Measurements from ENCODE around the gene ARL8B.

ARL8B gene

GRCh38 chr3:5212628-5213573 is 90.8 kb downstream of the ARL8B start:
- ATAC-seq, result peak; percentile 20
- DNase-seq, result no peak

- no peak for ATAC-seq
- no peak for DNase-seq
These were observed 91.5 kb downstream of the ARL8B start for GRCh38 chr3:5213574-5213966.

GRCh38 chr3:5214352-5214751 is 92.3 kb downstream of the ARL8B start:
- DNase-seq, result no peak
- no peak for ATAC-seq

- ATAC-seq, result no peak
- DNase-seq, result no peak
These were observed 95.9 kb downstream of the ARL8B start for GRCh38 chr3:5217824-5218595.

- DNase-seq, result no peak
- ATAC-seq, result no peak
These were observed 96.7 kb downstream of the ARL8B start for GRCh38 chr3:5218815-5219214.

- no peak for DNase-seq
- ATAC-seq, result no peak
These were observed 97.1 kb downstream of the ARL8B start for GRCh38 chr3:5219216-5219615.

- ATAC-seq, result peak; percentile 44
- no peak for DNase-seq
These were observed 98.1 kb downstream of the ARL8B start for GRCh38 chr3:5220193-5220592.

- ATAC-seq (peak; percentile 59), DNase-seq (no peak)
These were observed 98.8 kb downstream of the ARL8B start for GRCh38 chr3:5220667-5221431.

- DNase-seq, result no peak
- no peak for ATAC-seq
These were observed 99.6 kb downstream of the ARL8B start for GRCh38 chr3:5221701-5222100.

GRCh38 chr3:5222283-5223005 is 100.4 kb downstream of the ARL8B start:
- ATAC-seq (no peak), DNase-seq (no peak)

GRCh38 chr3:5226783-5227182 is 104.7 kb downstream of the ARL8B start:
- no peak for DNase-seq
- ATAC-seq, result no peak

GRCh38 chr3:5227812-5228211 is 105.7 kb downstream of the ARL8B start:
- ATAC-seq, result no peak
- no peak for DNase-seq

GRCh38 chr3:5229414-5229813 is 107.3 kb downstream of the ARL8B start:
- DNase-seq (no peak), ATAC-seq (no peak)
